ENCODE results near the gene CLCNKA. TPM values are rescaled to one million over a fixed set of nuclear protein-coding genes. Genes with fewer than 3 reads are reported as not detected.

CLCNKA gene
- total RNA-seq, 1 experiment from 2014 or later: 0.10 TPM

DNA sequence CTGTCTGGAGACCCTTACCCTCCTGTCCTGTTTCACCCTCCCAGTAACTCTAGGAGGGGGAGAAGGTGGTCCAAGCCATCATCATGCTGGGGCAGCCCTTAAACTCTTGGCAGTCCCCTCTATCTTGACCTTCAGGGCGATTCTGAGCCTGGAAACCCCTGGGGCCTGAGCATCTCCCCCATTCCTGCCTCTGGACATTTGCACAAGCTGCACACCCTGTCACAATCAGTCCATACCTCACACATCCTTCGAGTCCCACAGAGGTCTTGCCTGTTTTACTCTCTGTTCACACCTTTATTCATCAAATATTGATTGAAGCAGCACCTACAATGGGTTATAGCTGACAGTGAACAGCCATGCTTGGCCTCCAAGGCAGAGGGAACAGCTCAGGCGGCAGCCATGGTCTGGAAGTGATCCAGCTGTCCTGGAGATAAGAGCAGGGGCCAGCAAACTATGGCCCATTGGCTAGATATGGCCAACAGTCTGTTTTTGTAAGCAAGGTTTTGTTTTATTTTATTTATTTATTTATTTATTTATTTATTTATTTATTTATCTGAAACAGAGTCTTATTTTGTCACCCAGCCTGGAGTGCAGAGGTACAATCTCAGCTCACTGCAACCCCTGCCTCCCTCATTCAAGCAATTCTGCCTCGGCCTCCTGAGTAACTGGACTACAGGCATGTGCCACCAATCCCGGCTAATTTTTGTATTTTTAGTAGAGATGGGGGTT is 58.8 kb downstream of the CLCNKA start:
- ChIA-PET RAD21 (ENCODE audit: low non-redundant PET in 1 of 2, low total read pairs in 2 of 2, uncharacterized antibody in 2 of 2, unreplicated experiment in 2 of 2) (interaction anchor here (1.2 to 2.5 kb wide), 3 partner anchors 106 to 164 kb away, joined by 4 to 26 read pairs (median 4); no protein-coding TSS in a partner anchor), CTCF (interaction anchor here (1.0 to 7.9 kb wide), 3 partner anchors 12 to 282 kb away, joined by 4 to 222 read pairs (median 24); no protein-coding TSS in a partner anchor), POLR2A (interaction anchor here (2.5 kb wide), 1 partner anchor 105 kb away, joined by 11 read pairs; no protein-coding TSS in a partner anchor)
- no peak overlapping the region for H3K4me2 ChIP-seq (ENCODE audit: low read length)
- ATAC-seq: no peak
- H3K36me3 ChIP-seq (ENCODE audit: control insufficient read depth in 1 of 2, insufficient read depth in 2 of 2, low read length in 2 of 2): no peaks in the 10 kb centered on the region
- H3K9me2 ChIP-seq (ENCODE audit: insufficient read depth): no peaks in the 10 kb centered on the region
- intact Hi-C loops (cut with micrococcal nuclease): no loop called here
- H3K79me2 ChIP-seq (ENCODE audit: insufficient read depth, low read length): no peaks in the 10 kb centered on the region
- H3K4me3 ChIP-seq (replicated peaks in 1 of 2; ENCODE audit: low read depth in 1 of 2, low read length in 2 of 2): no peak overlapping the region
- TF ChIP-seq, protein P1, sequence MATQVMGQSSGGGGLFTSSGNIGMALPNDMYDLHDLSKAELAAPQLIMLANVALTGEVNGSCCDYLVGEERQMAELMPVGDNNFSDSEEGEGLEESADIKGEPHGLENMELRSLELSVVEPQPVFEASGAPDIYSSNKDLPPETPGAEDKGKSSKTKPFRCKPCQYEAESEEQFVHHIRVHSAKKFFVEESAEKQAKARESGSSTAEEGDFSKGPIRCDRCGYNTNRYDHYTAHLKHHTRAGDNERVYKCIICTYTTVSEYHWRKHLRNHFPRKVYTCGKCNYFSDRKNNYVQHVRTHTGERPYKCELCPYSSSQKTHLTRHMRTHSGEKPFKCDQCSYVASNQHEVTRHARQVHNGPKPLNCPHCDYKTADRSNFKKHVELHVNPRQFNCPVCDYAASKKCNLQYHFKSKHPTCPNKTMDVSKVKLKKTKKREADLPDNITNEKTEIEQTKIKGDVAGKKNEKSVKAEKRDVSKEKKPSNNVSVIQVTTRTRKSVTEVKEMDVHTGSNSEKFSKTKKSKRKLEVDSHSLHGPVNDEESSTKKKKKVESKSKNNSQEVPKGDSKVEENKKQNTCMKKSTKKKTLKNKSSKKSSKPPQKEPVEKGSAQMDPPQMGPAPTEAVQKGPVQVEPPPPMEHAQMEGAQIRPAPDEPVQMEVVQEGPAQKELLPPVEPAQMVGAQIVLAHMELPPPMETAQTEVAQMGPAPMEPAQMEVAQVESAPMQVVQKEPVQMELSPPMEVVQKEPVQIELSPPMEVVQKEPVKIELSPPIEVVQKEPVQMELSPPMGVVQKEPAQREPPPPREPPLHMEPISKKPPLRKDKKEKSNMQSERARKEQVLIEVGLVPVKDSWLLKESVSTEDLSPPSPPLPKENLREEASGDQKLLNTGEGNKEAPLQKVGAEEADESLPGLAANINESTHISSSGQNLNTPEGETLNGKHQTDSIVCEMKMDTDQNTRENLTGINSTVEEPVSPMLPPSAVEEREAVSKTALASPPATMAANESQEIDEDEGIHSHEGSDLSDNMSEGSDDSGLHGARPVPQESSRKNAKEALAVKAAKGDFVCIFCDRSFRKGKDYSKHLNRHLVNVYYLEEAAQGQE (IDR thresholded peaks at IDR 0.05; ENCODE audit: low read depth): no peak
- TF ChIP-seq ELF1 (IDR thresholded peaks at IDR 0.05; ENCODE audit: borderline replicate concordance, low read depth): no peak
- TF ChIP-seq SP1 (IDR thresholded peaks at IDR 0.05; ENCODE audit: low read depth): no peak
- TF ChIP-seq, protein P2, sequence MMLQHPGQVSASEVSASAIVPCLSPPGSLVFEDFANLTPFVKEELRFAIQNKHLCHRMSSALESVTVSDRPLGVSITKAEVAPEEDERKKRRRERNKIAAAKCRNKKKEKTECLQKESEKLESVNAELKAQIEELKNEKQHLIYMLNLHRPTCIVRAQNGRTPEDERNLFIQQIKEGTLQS (IDR thresholded peaks at IDR 0.05): no peak
- TF ChIP-seq TCF7L2 (IDR thresholded peaks at IDR 0.05; ENCODE audit: borderline replicate concordance, extremely low read depth, insufficient read depth, insufficient read length): no peak
- no peak for TF ChIP-seq RAD21 (IDR thresholded peaks at IDR 0.05; ENCODE audit: low read depth)
- no peak for TF ChIP-seq SIN3A (IDR thresholded peaks at IDR 0.05; ENCODE audit: low read depth)
- TF ChIP-seq ZFX (IDR thresholded peaks at IDR 0.05): no peak
- TF ChIP-seq FOSL1 (IDR thresholded peaks at IDR 0.05; ENCODE audit: low read depth): no peak
- no peak for TF ChIP-seq POLR2A (IDR thresholded peaks at IDR 0.05; ENCODE audit: borderline replicate concordance, extremely low read depth, insufficient read depth, insufficient read length)
- no peak for TF ChIP-seq JUND (IDR thresholded peaks at IDR 0.05)
- TF ChIP-seq, protein P3, sequence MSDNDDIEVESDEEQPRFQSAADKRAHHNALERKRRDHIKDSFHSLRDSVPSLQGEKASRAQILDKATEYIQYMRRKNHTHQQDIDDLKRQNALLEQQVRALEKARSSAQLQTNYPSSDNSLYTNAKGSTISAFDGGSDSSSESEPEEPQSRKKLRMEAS (IDR thresholded peaks at IDR 0.05): no peak
- TF ChIP-seq, protein P4, sequence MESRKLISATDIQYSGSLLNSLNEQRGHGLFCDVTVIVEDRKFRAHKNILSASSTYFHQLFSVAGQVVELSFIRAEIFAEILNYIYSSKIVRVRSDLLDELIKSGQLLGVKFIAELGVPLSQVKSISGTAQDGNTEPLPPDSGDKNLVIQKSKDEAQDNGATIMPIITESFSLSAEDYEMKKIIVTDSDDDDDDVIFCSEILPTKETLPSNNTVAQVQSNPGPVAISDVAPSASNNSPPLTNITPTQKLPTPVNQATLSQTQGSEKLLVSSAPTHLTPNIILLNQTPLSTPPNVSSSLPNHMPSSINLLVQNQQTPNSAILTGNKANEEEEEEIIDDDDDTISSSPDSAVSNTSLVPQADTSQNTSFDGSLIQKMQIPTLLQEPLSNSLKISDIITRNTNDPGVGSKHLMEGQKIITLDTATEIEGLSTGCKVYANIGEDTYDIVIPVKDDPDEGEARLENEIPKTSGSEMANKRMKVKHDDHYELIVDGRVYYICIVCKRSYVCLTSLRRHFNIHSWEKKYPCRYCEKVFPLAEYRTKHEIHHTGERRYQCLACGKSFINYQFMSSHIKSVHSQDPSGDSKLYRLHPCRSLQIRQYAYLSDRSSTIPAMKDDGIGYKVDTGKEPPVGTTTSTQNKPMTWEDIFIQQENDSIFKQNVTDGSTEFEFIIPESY (IDR thresholded peaks at IDR 0.05; ENCODE audit: extremely low read depth, insufficient replicate concordance, low read length): no peak
- TF ChIP-seq YY1 (IDR thresholded peaks at IDR 0.05; ENCODE audit: extremely low read depth, insufficient replicate concordance, low read depth, low read length): no peak
- TF ChIP-seq CBX3 (IDR thresholded peaks at IDR 0.05; ENCODE audit: low read depth): no peak
- no peak for TF ChIP-seq EZH2 (IDR thresholded peaks at IDR 0.05)
- no peak for TF ChIP-seq EGR1 (IDR thresholded peaks at IDR 0.05; ENCODE audit: low read depth)
- no peak overlapping the region for H2AFZ ChIP-seq (ENCODE audit: low read depth, low read length, poor library complexity, severe bottlenecking)
- no peak for DNase-seq (ENCODE audit: low read depth, low spot score)
- H3K4me1 ChIP-seq (ENCODE audit: control insufficient read depth in 1 of 2, insufficient read depth in 2 of 2, low read length in 2 of 2): peaks cover 24 to 52% of the 10 kb centered on the region in 2 experiments
- no peaks in the 10 kb centered on the region for H3K9me3 ChIP-seq (ENCODE audit: control insufficient read depth in 1 of 2, insufficient read depth in 1 of 2, low read depth in 1 of 2, low read length in 2 of 2)
- no peak overlapping the region for H3K27ac ChIP-seq (ENCODE audit: low read depth, low read length)
- H3K27me3 ChIP-seq (ENCODE audit: insufficient read depth, low read length): no peaks in the 10 kb centered on the region
- no peak overlapping the region for H3K9ac ChIP-seq (ENCODE audit: low read length)
- no peaks in the 10 kb centered on the region for H4K20me1 ChIP-seq (ENCODE audit: insufficient read depth)
- BruUV-seq (replicated peaks): no TSS peak
